Measurements from ENCODE around the gene OCA2. TPM values are rescaled to one million over a fixed set of nuclear protein-coding genes. Genes with fewer than 3 reads are reported as not detected.

Gene OCA2
- total RNA-seq, 3 donors from 2014 or later (not counting 1 experiment from before 2014, with no cell fraction given) = 0.35 to 1.5 (median 0.56) TPM

- H3K36me3 Mint-ChIP-seq = no peaks in the 10 kb centered on the region
- 84% methylated on average over 3 of the region's 3 CpGs for WGBS (ENCODE audit: insufficient coverage)
These were observed 334.8 kb downstream of the OCA2 start for GRCh38 chr15:27764339-27764738.

GRCh38 chr15:27763514-27763913 lies 335.6 kb downstream of the OCA2 start:
- H3K27me3 Mint-ChIP-seq (ENCODE audit: low read depth in 2 of 2) = no peaks in the 10 kb centered on the region

More at GRCh38 chr15:27764339-27764738, 334.8 kb downstream of the OCA2 start:
- no peak for DNase-seq
- Mint-ChIP-seq H3K4me1 (no peaks in the 10 kb centered on the region), H3K4me3 (no peak overlapping the region), H3K27me3 (ENCODE audit: low read depth in 2 of 2) (no peaks in the 10 kb centered on the region), H3K27ac (no peak overlapping the region), H3K9me3 (peaks cover 10% of the 10 kb centered on the region in 2 donors)
- H3K9me3 ChIP-seq (ENCODE audit: control insufficient read depth, insufficient read depth, low read length) = peaks cover 22% of the 10 kb centered on the region
- H3K27me3 ChIP-seq (ENCODE audit: control insufficient read depth, insufficient read depth, low read length) = no peaks in the 10 kb centered on the region
- intact Hi-C loops (cut with micrococcal nuclease) = no loop called here
- H3K4me1 ChIP-seq (ENCODE audit: control insufficient read depth, insufficient read depth, low read length) = no peaks in the 10 kb centered on the region
- no peak overlapping the region for H3K4me3 ChIP-seq (ENCODE audit: low read length)
- H3K27ac ChIP-seq (ENCODE audit: low read length) = no peak overlapping the region
- no peak for ATAC-seq
- H3K36me3 ChIP-seq (ENCODE audit: control insufficient read depth, insufficient read depth, low read length) = no peaks in the 10 kb centered on the region
- TF ChIP-seq CTCF (IDR thresholded peaks at IDR 0.05) = no peak

GRCh38 chr15:27762471-27762870 lies 336.6 kb downstream of the OCA2 start:
- no peak for TF ChIP-seq CTCF (IDR thresholded peaks at IDR 0.05)
- Histone ChIP-seq H3K4me3 (ENCODE audit: low read length) (no peak overlapping the region), H3K27ac (ENCODE audit: low read length) (no peak overlapping the region), H3K9me3 (ENCODE audit: control insufficient read depth, insufficient read depth, low read length) (peaks cover 10% of the 10 kb centered on the region), H3K36me3 (ENCODE audit: control insufficient read depth, insufficient read depth, low read length) (no peaks in the 10 kb centered on the region), H3K4me1 (ENCODE audit: control insufficient read depth, insufficient read depth, low read length) (no peaks in the 10 kb centered on the region), H3K27me3 (ENCODE audit: control insufficient read depth, insufficient read depth, low read length) (no peaks in the 10 kb centered on the region)
- H3K4me1 Mint-ChIP-seq = no peaks in the 10 kb centered on the region
- ATAC-seq (no peak), DNase-seq (no peak)
- no peaks in the 10 kb centered on the region for H3K27me3 Mint-ChIP-seq (ENCODE audit: low read depth in 2 of 2)
- no peak overlapping the region for H3K27ac Mint-ChIP-seq
- H3K4me3 Mint-ChIP-seq = no peak overlapping the region
- H3K36me3 Mint-ChIP-seq = peaks cover 8% of the 10 kb centered on the region
- 85% methylated on average over 3 of the region's 3 CpGs for WGBS (ENCODE audit: insufficient coverage)
- intact Hi-C loops (cut with micrococcal nuclease) = no loop called here
- peaks cover 16 to 18% of the 10 kb centered on the region in 2 donors for H3K9me3 Mint-ChIP-seq

More at GRCh38 chr15:27763514-27763913, 335.6 kb downstream of the OCA2 start:
- Histone ChIP-seq H3K4me1 (ENCODE audit: control insufficient read depth, insufficient read depth, low read length) (no peaks in the 10 kb centered on the region), H3K27ac (ENCODE audit: low read length) (no peak overlapping the region), H3K9me3 (ENCODE audit: control insufficient read depth, insufficient read depth, low read length) (peaks cover 17% of the 10 kb centered on the region), H3K27me3 (ENCODE audit: control insufficient read depth, insufficient read depth, low read length) (no peaks in the 10 kb centered on the region), H3K36me3 (ENCODE audit: control insufficient read depth, insufficient read depth, low read length) (no peaks in the 10 kb centered on the region), H3K4me3 (ENCODE audit: low read length) (no peak overlapping the region)
- intact Hi-C loops (cut with micrococcal nuclease) = no loop called here
- Mint-ChIP-seq H3K4me3 (no peak overlapping the region), H3K27ac (no peak overlapping the region), H3K4me1 (no peaks in the 10 kb centered on the region), H3K36me3 (no peaks in the 10 kb centered on the region), H3K9me3 (peaks cover 12 to 13% of the 10 kb centered on the region in 2 donors)
- TF ChIP-seq CTCF (IDR thresholded peaks at IDR 0.05) = no peak
- DNase-seq (no peak), ATAC-seq (no peak)
- 88% methylated on average over 3 of the region's 3 CpGs for WGBS (ENCODE audit: insufficient coverage)

GRCh38 chr15:27757052-27757451 lies 342.1 kb downstream of the OCA2 start:
- no peak for TF ChIP-seq CTCF (IDR thresholded peaks at IDR 0.05)
- no peaks in the 10 kb centered on the region for H3K4me1 Mint-ChIP-seq
- no peak overlapping the region for H3K27ac Mint-ChIP-seq
- no peaks in the 10 kb centered on the region for H3K27me3 Mint-ChIP-seq (ENCODE audit: low read depth in 2 of 2)
- DNase-seq = no peak
- Histone ChIP-seq H3K27me3 (ENCODE audit: control insufficient read depth, insufficient read depth, low read length) (no peaks in the 10 kb centered on the region), H3K9me3 (ENCODE audit: control insufficient read depth, insufficient read depth, low read length) (no peaks in the 10 kb centered on the region), H3K4me1 (ENCODE audit: control insufficient read depth, insufficient read depth, low read length) (no peaks in the 10 kb centered on the region), H3K36me3 (ENCODE audit: control insufficient read depth, insufficient read depth, low read length) (no peaks in the 10 kb centered on the region), H3K4me3 (ENCODE audit: low read length) (no peak overlapping the region), H3K27ac (ENCODE audit: low read length) (no peak overlapping the region)
- peaks cover 9% of the 10 kb centered on the region for H3K36me3 Mint-ChIP-seq
- WGBS (ENCODE audit: insufficient coverage) = no CpG with 5 or more reads among the region's 1 CpG
- intact Hi-C loops (cut with micrococcal nuclease) = no loop called here
- ATAC-seq = no peak
- no peak overlapping the region for H3K4me3 Mint-ChIP-seq
- H3K9me3 Mint-ChIP-seq = peaks cover 10 to 16% of the 10 kb centered on the region in 2 donors
